NCI-H1436 treated with DMSO at 0.1 percent for 48 hours (cell line): Measurements from ENCODE around the gene NR0B1.

ENCODE experiments used
- DNase-seq: peaks from one replicate; lab custom pipeline; 2025; lab: John Stamatoyannopoulos, UW

NR0B1 gene

GRCh38 chrX:30309139-30309571 is at the start of gene NR0B1:
Gene NR0B1, minus strand, starts transcription at chrX:30309390. Its CDS starts 27 bp downstream, at chrX:30309363.
- DNase-seq: no peak

GRCh38 chrX:30349946-30350345 is 40.8 kb upstream of the NR0B1 start:
- no peak for DNase-seq

- no peak for DNase-seq
Measured at GRCh38 chrX:30343206-30343605, 34.0 kb upstream of the NR0B1 start.

GRCh38 chrX:30340753-30341152 is 31.6 kb upstream of the NR0B1 start:
- DNase-seq: no peak

GRCh38 chrX:30327762-30328161 is 18.6 kb upstream of the NR0B1 start:
- DNase-seq: no peak

- DNase-seq: no peak
Measured at GRCh38 chrX:30317308-30317707, 8.1 kb upstream of the NR0B1 start.

GRCh38 chrX:30313322-30313721 is 4.1 kb upstream of the NR0B1 start:
- no peak for DNase-seq

GRCh38 chrX:30312858-30313257 is 3.7 kb upstream of the NR0B1 start:
- DNase-seq: no peak

- no peak for DNase-seq
Measured at GRCh38 chrX:30310429-30311206, 1.4 kb upstream of the NR0B1 start.

- no peak for DNase-seq
Measured at GRCh38 chrX:30308263-30309138, 689 bp downstream of the NR0B1 start.

- no peak for DNase-seq
Measured at GRCh38 chrX:30307466-30307865, 1.7 kb downstream of the NR0B1 start.

GRCh38 chrX:30304866-30305265 is 4.3 kb downstream of the NR0B1 start:
- no peak for DNase-seq

GRCh38 chrX:30302956-30303355 is 6.2 kb downstream of the NR0B1 start:
- DNase-seq: no peak

GRCh38 chrX:30301963-30302362 is 7.2 kb downstream of the NR0B1 start:
- no peak for DNase-seq

- DNase-seq: no peak
Measured at GRCh38 chrX:30301208-30301607, 8.0 kb downstream of the NR0B1 start.

- DNase-seq: no peak
Measured at GRCh38 chrX:30296408-30297254, 12.6 kb downstream of the NR0B1 start.

GRCh38 chrX:30283456-30284200 is 25.6 kb downstream of the NR0B1 start:
- no peak for DNase-seq

- DNase-seq: no peak
Measured at GRCh38 chrX:30282527-30282926, 26.7 kb downstream of the NR0B1 start.

- DNase-seq: no peak
Measured at GRCh38 chrX:30280428-30280827, 28.8 kb downstream of the NR0B1 start.

- no peak for DNase-seq
Measured at GRCh38 chrX:30278365-30278764, 30.8 kb downstream of the NR0B1 start.

GRCh38 chrX:30275498-30275897 is 33.7 kb downstream of the NR0B1 start:
- no peak for DNase-seq
